Small intestine (tissue), 16 donors: ENCODE measurements around the gene SNTA1. TPM values are rescaled to one million over a fixed set of nuclear protein-coding genes. Genes with fewer than 3 reads are reported as not detected.
A peak's percentile ranks its signal among the peaks of the same experiment; 100 is the strongest.
"Not testable (repeated sequence)": the region's sequence is repeated elsewhere in the genome, so short reads cannot be mapped to it uniquely, and the experiment has no call there.

ENCODE experiments used
- DNase-seq, 2 donors: peaks; one replicate each; pipeline versions ENCODE4 v3.0.0 to v3.0.0-alpha.2; 2013
- FAIRE-seq: peaks from 2 replicates; lab custom pipeline; 2012; peaks lifted over from hg19 to GRCh38; lab: Jason Lieb, UNC
- H3K27ac ChIP-seq, 3 donors: one replicate each; pipeline ENCODE4 v1.5.1; 2013; ENCODE audit warnings: low read length in 2 of 3, mild to moderate bottlenecking in 2 of 3, control low read depth in 1 of 3, inconsistent platforms in 1 of 3, low read depth in 1 of 3, moderate library complexity in 1 of 3
- H3K27me3 ChIP-seq, 3 donors: one replicate each; pipeline ENCODE4 v1.6.1; 2013; ENCODE audit warnings: low read length in 3 of 3, inconsistent platforms in 1 of 3; ENCODE audit not compliant: control insufficient read depth in 3 of 3, insufficient read depth in 3 of 3
- H3K36me3 ChIP-seq, 3 donors: one replicate each; pipeline ENCODE4 v1.6.1; 2013; ENCODE audit warnings: low read length in 3 of 3, inconsistent platforms in 1 of 3, low read depth in 1 of 3, mild to moderate bottlenecking in 1 of 3, moderate library complexity in 1 of 3; ENCODE audit not compliant: control insufficient read depth in 3 of 3, insufficient read depth in 2 of 3
- H3K4me1 ChIP-seq, 3 donors: one replicate each; pipeline ENCODE4 v1.6.1; 2013; ENCODE audit warnings: low read length in 2 of 3, inconsistent platforms in 1 of 3, low read depth in 1 of 3, mild to moderate bottlenecking in 1 of 3, moderate library complexity in 1 of 3; ENCODE audit not compliant: control insufficient read depth in 3 of 3, insufficient read depth in 2 of 3
- H3K4me3 ChIP-seq, 3 donors: one replicate each; pipeline ENCODE4 v1.5.1; 2013; ENCODE audit warnings: low read length in 3 of 3, control low read depth in 1 of 3, inconsistent platforms in 1 of 3, low read depth in 1 of 3, mild to moderate bottlenecking in 1 of 3, moderate library complexity in 1 of 3
- H3K9me3 ChIP-seq, 2 donors: one replicate each; pipeline ENCODE4 v1.6.1; 2013; ENCODE audit warnings: low read depth in 1 of 2, low read length in 1 of 2; ENCODE audit not compliant: control insufficient read depth in 2 of 2, insufficient read depth in 1 of 2
- WGBS, 3 donors: extraction: QIAGEN DNeasy Blood & Tissue Kit; methylation state at CpG; one replicate each; pipeline ENCODE4 v1.1.7; 2013; 5-methylcytosine and 5-hydroxymethylcytosine counted together
- long read RNA-seq, 10 donors: transcript quantifications; one replicate each; lab custom pipeline, GENCODE V29; 2026
- polyA plus RNA-seq, 4 donors: library from polyadenylated mRNA; stranded (reverse) in 3 of 4; unstranded in 1 of 4; fragments of 200-250 nt in 3 of 4; fragments of 120-200 nt in 1 of 4; gene quantifications; one replicate each; pipeline versions ENCODE4 v1.2.1 to v1.2.3, GENCODE V29; 2013
- donor health status: healthy with polysubstance abuse.
- donor health status: control.
- donor health status: control.
- donor health status: Bipolar disorder and iron deficiency.
- donor health status: healthy.

Gene SNTA1
- polyA plus RNA-seq: 10 to 100 TPM in 2 of 4 donors, 1 to 10 TPM in 2; 8.3 to 15.4 (median 11.5) TPM
- long read RNA-seq, donor 1, transcript SNTA1-201 (8 exons, 2,342 nt): major isoform, 6 of 6 reads
- long read RNA-seq, donor 1, partial matches to known transcripts: 0 of 6 reads
- long read RNA-seq, donor 1, other reads (novel, unspliced or antisense): 0 of 6 reads
- long read RNA-seq, donor 2, partial matches to known transcripts: 0 of 2 reads
- long read RNA-seq, donor 2, other reads (novel, unspliced or antisense): 0 of 2 reads
- long read RNA-seq, donor 3, partial matches to known transcripts: 25 of 32 reads
- long read RNA-seq, donor 3, other reads (novel, unspliced or antisense): 5 of 32 reads
- long read RNA-seq, donor 4: 0 reads
- long read RNA-seq, donor 5, partial matches to known transcripts: 0 of 1 reads
- long read RNA-seq, donor 5, other reads (novel, unspliced or antisense): 0 of 1 reads
- long read RNA-seq, donor 6, partial matches to known transcripts: 0 of 1 reads
- long read RNA-seq, donor 6, other reads (novel, unspliced or antisense): 0 of 1 reads
- long read RNA-seq, donor 7, transcript SNTA1-201 (8 exons, 2,342 nt): major isoform, 157 of 239 reads
- long read RNA-seq, donor 7, partial matches to known transcripts: 67 of 239 reads
- long read RNA-seq, donor 7, other reads (novel, unspliced or antisense): 15 of 239 reads
- long read RNA-seq, donor 8: 0 reads
- long read RNA-seq, donor 9: 0 reads
- long read RNA-seq, donor 10, partial matches to known transcripts: 38 of 45 reads
- long read RNA-seq, donor 10, other reads (novel, unspliced or antisense): 5 of 45 reads

DNA sequence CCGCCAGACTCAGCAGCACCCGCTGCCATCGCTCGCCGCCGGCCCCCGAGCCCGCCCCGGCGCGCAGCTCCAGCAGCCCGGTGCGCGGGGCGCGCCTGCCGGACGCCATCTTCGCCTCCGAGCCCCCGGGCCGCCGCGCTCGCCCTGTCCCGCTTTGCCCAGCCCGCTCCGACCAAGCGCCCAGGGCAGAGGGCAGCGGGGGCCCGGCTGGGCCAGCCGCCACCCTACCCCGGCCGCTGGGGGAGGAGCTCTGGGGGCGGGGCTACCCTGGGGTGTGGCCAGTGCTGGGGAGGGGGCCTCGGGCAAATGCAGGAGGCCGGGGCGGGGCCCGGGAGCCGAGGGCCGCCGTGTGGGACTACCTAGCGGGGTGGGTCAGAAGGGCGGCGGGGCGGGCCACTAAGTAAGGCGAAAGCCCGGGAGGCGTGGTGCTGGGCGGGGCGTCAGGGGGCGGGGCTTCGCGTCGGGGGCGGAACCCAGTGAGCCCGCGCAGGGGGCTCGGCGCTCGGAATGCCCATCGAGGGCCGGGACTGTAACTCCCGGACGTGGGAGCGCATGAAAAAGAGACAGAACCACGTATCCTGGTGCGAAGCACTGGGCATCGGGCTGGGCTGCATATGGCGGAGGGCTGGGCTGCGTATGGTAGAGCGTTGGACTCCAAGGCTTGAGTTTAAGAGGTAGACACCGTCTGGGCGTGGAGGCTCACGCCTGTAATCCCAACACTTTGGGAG, at the start of gene SNTA1:
TSS of gene SNTA1 (minus strand) at position 252 of the 728 bp plus-strand sequence. CDS start at position 109, 143 bp downstream.
- DNase-seq (peak; percentile 93 to 94), FAIRE-seq (no peak)
- H3K4me1 ChIP-seq: peaks cover 0 to 21% (median 4%) of the 10 kb centered on the region in 3 donors
- peaks cover 0 to 2% (median 0%) of the 10 kb centered on the region in 3 donors for H3K36me3 ChIP-seq
- no peaks in the 10 kb centered on the region for H3K27me3 ChIP-seq
- H3K27ac ChIP-seq: peak within 1 kb of the TSS; percentile 78 to 92 (median 85)
- H3K4me3 ChIP-seq: peak within 1 kb of the TSS; percentile 65 to 80 (median 75)
- H3K9me3 ChIP-seq: peaks cover 0 to 2% of the 10 kb centered on the region in 2 donors
- 0 to 1% (median 1%) methylated on average over 38 to 75 of the region's 75 CpGs for WGBS, 3 donors

DNA sequence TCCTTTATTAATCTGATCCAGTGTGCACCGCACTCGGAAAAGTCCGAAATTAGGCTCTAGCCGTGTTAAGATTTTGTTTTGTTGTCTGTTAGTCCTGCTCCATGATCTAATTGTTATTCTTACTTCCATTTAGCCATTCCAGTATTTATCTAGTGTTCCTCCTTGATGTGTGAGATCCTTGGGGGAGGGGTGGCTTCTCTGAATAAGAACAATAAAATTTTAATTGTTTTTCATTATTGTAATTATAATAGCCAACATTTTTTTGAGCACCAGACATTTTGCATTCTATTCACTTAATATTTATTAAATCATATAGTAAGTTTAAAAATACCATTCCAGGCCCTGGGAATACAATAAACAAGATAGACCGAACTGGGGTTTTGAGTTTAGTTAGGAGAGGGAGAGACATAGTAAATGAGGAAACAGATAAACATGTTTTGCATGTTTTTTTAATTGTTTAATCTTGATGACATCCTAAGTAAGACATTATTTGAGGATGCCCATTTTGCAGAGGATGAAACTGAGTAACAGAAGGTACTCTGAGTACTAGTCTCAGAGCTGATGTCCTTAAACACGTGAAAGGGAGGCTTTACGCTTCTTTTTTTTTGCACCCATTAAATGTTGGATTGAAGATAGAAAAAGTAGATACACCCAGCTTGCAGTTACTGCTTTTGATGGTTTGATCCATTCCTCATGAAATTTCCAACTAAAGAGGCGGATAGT, 47.5 kb upstream of the SNTA1 start:
- peak; percentile 24 to 33 for DNase-seq
- Histone ChIP-seq H3K27ac (peak overlapping the region; percentile 91 to 95 (median 94)), H3K9me3 (no peaks in the 10 kb centered on the region), H3K36me3 (peaks cover 0 to 17% (median 0%) of the 10 kb centered on the region in 3 donors), H3K4me3 (peak overlapping the region; percentile 58 to 96 (median 95)), H3K4me1 (peaks cover 3 to 5% (median 4%) of the 10 kb centered on the region in 3 donors), H3K27me3 (no peaks in the 10 kb centered on the region)
- no peak for FAIRE-seq
- 24 to 50% (median 36%) methylated on average over 8 of the region's 8 CpGs for WGBS, 3 donors

DNA sequence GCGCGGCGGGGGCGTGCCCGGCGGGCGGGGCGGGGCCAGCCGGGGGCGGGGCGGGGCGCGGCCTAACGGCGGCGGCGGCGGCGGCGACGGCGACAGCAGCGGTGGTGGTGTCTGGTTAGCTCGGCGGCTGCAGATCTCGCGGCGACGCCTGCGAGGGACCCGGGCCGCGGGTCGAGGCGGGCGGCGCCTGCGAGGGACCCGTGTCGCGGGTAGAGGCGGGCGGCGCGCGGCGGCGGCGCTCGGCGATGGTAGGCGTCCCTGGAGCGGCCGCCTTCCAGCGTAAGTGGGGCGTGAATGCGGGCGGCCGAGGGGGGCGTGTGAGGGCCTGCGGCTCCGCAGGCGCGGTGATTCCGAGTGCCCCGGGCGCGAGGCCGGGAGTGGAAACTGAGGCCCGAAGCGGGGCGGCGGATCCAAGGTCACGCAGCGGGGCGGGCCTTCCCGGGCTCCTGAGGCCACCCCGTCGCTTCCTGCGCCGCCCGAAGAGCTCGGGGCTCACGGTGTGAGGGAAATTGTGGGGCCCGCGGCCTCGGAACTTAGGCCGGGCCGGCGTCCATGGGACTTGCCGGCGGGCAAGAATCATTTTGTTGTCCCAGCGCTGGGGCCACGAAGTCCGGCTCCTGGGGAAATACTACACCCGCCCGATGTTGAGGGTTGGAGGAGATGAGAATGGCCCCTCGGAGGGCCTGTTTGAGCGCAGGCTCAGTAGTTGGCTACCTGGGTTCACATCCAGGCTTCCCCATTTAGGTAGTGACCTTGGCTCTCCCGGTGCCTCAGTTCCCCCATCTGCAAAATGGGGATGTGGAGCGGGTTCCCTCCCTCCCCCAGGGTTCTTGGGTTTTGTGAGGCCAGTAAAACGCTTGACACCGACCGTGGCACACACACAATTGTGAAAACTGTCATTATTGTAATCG, 46.7 kb upstream of the SNTA1 start, which contains the start of gene CBFA2T2:
TSS of gene CBFA2T2 (plus strand) at position 74 of the 911 bp plus-strand sequence. CDS start at position 246, 172 bp downstream.
- Histone ChIP-seq H3K36me3 (peaks cover 0 to 17% (median 0%) of the 10 kb centered on the region in 3 donors), H3K27ac (peak within 1 kb of the TSS; percentile 95 to 98 (median 97)), H3K27me3 (no peaks in the 10 kb centered on the region), H3K9me3 (no peaks in the 10 kb centered on the region), H3K4me3 (peak within 1 kb of the TSS; percentile 64 to 96 (median 95)), H3K4me1 (peaks cover 2 to 5% (median 4%) of the 10 kb centered on the region in 3 donors)
- DNase-seq (peak; percentile 57 to 91), FAIRE-seq (no peak)
- WGBS, 3 donors: 0 to 1% (median 1%) methylated on average over 51 to 105 of the region's 105 CpGs

DNA sequence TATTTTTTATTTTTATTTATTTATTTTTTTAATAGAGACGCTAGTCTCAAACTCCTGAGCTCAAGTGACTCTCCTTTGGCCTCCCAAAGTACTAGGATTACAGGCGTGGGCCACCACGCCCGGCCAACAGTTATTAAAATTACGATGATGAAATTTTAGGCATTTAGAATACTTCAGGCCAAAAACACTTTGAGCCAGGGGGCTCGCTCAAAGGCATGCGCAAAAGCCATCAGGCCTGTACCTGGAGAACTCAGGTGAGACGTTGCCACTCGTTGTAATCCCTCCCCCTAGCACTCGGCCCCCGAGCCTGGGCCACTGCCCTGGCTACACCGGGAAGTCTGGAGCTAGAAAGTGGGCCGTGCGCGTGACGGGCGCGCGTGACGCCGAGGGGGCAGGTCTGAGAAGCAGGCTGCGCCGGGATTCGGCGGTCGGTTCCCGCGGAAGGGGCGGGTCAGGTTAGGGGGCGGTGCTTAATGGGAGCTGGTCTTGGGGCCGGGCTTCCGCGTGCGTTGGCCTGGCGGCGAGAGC, 46.0 kb upstream of the SNTA1 start:
- peak overlapping the region; percentile 36 to 64 (median 40) for H3K4me3 ChIP-seq

DNA sequence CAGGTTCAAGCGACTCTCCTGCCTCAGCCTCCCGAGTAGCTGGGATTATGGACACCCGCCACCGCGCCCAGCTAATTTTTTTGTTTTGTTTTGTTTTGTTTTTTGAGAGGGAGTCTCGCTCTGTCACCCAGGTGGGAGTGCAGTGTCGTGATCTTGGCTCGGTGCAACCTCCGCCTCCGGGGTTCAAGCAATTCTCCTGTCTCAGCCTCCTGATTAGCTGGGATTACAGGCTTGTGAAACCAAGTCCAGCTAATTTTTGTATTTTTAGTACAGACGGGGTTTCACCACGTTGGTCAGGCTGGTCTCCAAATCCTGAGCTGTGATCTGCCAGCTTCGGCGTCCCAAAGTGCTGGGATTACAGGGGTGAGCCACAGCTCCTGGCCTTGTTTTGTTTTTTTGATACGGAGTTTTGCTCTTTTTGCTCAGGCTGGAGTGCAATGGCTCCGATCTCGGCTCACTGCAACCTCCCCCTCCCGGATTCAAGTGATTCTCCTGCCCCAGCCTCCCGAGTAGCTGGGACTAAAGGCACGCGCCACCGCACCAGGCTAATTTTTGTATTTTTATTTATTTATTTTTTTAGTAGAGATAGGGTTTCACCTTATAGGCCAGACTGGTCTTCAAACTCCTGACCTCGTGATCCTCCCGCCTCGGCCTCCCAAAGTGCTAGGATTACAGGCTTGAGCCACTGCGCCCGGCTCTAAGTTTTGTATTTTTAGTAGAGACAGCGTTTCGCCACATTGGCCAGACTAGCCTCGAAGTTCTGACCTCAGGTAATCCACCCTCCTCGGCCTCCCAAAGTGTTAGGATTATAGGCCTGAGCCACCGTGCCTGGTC, 45.3 kb upstream of the SNTA1 start:
- WGBS, 3 donors: 93 to 94% (median 94%) methylated on average over 32 of the region's 32 CpGs
- peak overlapping the region in 1 of 3 donors; percentile 64 for H3K4me3 ChIP-seq
- H3K27ac ChIP-seq: peak overlapping the region; percentile 75 to 98 (median 97)
- not testable (repeated sequence) for H3K27me3 ChIP-seq, H3K4me1 ChIP-seq, H3K9me3 ChIP-seq, DNase-seq, FAIRE-seq
- H3K36me3 ChIP-seq: peaks cover 0 to 16% (median 0%) of the 10 kb centered on the region in 3 donors

More for the DNA sequence above, 46.0 kb upstream of the SNTA1 start:
- Histone ChIP-seq H3K27me3 (no peaks in the 10 kb centered on the region), H3K9me3 (no peaks in the 10 kb centered on the region), H3K27ac (peak overlapping the region; percentile 75 to 98 (median 97)), H3K36me3 (peaks cover 0 to 17% (median 0%) of the 10 kb centered on the region in 3 donors), H3K4me1 (peaks cover 2 to 5% (median 4%) of the 10 kb centered on the region in 3 donors)
- DNase-seq (peak; percentile 98 to 99), FAIRE-seq (no peak)
- 2 to 3% (median 2%) methylated on average over 21 to 36 of the region's 36 CpGs for WGBS, 3 donors

DNA sequence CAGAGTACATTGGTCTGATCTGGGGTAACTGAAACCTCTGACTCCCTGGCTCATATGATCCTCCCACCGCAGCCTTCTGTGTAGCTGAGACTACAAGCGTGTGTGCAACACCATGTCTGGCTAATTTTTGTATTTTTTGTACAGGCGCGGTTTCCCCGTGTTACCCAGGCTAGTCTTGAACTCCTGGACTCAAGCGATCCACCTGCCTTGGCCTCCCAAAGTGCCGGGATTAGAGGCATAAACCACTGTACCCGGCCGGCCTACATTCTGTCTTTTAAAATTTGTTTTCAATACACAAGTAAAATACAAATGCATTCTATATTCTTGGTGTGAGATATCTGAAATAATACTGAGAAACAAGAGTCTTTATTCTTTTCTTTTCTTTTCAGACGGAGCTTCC, 44.6 kb upstream of the SNTA1 start:
- Histone ChIP-seq H3K9me3 (no peaks in the 10 kb centered on the region), H3K27ac (no peak overlapping the region), H3K4me3 (no peak overlapping the region), H3K27me3 (no peaks in the 10 kb centered on the region), H3K4me1 (peaks cover 2 to 8% (median 4%) of the 10 kb centered on the region in 3 donors), H3K36me3 (peaks cover 0 to 9% (median 0%) of the 10 kb centered on the region in 3 donors)
- no peak for DNase-seq
- WGBS, 3 donors: 91 to 94% (median 92%) methylated on average over 10 of the region's 10 CpGs
- no peak for FAIRE-seq
